GM18861 (cell line): ENCODE results near the gene ZNF234.
"Not testable (repeated sequence)": the region's sequence is repeated elsewhere in the genome, so short reads cannot be mapped to it uniquely, and the experiment has no call there.

ENCODE experiments used
- ATAC-seq: cut with Tn5 transposase; IDR thresholded peaks from one replicate; pipeline ENCODE4 v1.9.1; 2021; ENCODE audit not compliant: unreplicated experiment

The ZNF234 gene

DNA sequence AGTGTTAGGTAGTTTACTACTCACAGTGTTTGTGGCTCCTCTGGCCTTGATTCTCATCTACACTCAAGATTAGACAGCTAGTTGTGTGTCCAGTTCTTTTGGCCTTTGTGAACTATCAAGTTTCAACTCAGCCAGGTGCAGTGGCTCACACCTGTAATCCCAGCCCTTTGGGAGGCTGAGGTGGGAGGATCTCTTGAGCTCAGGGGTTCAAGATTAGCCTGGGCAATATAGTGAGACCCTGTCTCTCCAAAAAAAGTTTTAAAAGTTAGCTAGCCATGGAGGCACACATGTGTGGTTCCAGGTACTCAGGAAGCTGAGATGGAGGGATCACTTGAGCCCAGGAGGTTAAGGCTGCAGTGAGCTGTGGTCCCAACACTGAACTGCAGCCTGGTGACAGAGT, 39.6 kb downstream of the ZNF234 start:
- ATAC-seq = no peak

DNA sequence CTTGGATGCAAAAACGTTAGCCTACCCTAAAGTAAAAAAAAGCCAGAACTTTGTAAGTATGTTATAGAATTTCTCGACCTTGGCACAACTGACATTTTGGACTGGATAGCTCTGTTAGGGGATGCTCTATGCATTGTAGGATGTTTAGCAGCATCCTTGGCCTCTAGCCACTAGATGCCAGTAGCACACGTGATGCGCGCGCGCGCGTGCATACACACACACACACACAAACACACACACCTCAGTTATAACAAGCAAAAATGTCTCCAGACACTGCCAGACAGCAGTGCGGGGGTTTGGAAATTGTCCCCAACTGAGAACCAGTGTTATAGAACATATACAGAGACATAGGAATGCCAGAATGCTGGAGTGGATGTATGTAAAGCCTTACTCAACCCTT, 40.8 kb downstream of the ZNF234 start:
- ATAC-seq = no peak

DNA sequence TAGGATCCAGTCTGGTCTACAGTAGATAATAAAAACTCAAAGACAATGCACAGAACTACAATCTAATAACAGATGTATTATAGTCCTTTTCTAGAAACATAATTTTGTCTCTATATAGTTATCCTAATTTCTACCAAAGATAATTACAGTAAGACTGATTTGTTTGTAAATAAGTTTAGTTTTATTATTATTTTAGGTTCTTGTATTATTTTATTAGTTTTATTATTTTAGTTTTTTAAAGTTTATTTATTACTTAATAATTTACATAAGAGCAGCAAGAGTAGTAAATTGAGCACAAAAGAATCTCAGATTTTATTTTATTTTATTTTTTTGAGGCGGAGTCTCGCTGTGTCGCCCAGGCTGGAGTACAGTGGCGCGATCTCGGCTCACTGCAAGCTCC, 48.7 kb downstream of the ZNF234 start:
- ATAC-seq = no peak

DNA sequence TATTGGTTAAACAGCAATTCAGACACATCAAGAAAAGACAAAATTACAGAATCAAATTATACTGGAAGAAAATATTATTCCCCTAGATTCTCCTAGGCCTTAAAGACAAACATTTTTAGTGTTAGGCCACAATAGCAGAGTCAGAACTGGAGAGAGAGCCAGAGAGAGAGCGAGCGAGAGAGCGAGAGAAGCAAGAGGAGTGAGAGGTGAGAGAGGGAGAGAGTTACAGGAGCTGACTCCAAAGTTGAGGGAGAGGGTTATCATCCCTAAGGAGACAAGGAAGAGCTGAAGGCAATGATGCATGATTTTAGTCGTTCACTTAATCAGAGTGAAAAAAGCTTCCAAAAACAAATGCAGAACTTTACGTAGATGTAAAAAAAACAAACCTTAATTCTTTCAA, 50.8 kb downstream of the ZNF234 start:
- no peak for ATAC-seq

DNA sequence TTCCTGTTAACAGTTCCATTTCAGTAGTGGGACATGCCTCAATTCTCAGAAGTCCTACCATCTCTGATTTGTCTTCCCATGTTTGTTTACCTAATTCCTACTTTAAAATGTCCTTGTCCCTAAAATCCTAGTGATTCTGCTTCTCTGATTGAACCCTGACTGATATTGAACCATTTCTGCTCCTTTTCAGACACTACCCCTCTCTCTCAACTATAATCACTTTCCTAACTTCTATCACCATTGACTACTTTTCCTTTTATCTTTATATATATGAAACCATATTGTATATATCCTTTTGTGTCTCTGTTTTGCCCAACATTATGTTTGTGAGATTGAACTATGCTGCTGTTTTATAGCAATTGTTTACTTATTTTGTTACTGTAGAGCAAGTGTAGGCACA, 55.4 kb downstream of the ZNF234 start:
- ATAC-seq = no peak

DNA sequence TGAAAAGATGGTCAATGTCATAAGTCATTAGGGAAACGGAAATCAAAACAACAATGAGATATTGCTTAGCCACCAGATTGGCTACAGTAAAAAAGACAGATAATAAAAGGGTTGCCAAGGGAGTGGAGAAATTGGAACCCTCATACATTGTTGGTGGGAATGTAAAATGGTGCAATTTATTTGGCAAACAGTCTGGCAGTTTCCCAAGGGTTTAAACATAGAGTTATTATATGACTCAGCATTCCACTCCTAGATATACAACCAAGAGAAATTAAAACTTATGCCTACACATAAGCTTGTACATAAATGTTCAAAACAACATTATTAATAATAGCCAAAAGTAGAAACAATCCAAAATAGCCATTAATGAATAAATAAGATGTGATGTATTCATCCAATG, 61.1 kb downstream of the ZNF234 start:
- ATAC-seq = no peak

DNA sequence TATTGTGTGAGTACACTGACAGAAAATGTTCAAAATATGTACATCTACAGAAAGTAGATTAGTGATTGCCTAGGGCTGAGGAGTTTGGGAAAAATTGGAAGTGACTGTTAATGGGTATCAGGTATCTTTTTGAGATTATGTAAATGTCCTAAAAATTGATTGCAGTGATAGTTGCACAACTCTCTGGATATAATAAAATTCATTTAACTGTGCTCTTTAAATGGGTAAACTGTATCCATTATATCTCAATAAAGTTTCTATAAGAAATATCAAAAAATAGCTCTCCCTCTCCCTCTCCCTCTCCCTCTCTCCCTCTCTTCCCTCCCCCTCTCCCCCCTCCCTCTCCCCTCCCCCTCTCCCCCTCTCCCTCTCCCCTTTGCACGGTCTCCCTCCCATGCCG, 61.6 kb downstream of the ZNF234 start:
- ATAC-seq = no peak

DNA sequence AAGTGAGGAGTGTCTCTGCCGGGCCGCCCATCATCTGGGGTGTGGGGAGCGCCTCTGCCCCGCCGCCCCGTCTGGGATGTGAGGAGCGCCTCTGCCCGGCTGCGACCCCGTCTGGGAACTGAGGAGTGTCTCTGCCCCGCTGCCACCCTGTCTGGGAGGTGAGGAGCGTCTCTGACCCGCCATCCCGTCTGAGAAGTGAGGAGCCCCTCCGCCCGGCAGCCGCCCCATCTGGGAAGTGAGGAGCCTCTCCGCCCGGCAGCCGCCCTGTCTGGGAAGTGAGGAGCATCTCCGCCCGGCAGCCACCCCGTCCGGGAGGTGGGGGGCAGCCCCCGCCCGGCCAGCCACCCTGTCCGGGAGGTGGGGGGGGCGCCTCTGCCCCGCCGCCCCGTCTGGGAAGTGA, 62.5 kb downstream of the ZNF234 start:
- ATAC-seq = not testable (repeated sequence)

DNA sequence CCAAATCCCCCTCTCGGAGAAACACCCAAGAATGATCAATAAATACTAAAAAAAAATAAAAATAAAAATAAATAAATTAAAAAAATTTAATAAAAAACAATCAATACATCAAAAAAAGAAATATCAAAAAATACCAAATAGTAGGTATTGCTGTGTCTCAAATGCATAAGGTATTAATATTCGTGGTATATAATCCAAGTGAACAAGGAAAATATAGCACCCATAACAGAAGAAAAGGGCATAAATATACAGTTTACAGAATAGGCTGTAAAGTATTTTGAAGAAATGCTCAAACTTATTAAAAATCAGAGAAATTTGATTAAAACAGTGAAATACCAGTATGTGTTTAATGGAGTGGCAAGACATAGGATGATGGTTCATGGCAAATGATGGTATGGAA, 63.4 kb downstream of the ZNF234 start:
- no peak for ATAC-seq

DNA sequence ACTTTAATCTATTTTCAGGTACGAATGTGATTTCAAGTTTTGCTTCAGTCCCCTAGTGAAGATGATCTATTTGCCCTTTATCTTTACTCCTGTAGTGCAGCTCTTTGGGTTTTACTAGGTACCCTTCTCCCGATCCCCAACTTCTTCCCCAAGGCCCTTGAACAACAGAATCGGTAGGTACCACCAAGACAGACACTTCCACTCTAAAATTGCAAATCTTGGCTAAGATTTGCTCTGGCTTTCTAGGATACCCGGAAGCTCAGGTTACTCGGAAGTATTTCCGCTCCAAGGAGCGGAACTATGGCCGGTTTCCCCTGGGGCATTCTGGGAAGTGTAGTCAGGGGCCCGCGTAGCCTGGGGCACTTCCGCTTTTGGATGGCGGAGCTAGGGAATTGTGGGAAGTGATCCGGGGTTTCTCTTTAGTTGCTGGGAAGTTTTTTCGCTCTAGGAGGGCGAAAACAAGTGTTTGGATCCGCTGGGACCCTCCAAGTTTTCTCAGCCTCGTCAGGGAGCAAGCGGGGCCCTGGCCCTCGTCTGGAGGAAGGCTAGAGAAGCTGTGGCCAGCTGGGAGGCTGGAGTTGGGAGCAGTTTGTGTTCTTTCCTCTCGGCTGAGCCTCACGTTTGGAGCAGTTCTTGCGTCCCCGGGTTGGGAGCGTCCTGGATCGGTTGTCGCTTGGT, 65.9 kb downstream of the ZNF234 start:
- peak; percentile 84 for ATAC-seq
